ENCODE data around the gene HAL. TPM values are rescaled to one million over a fixed set of nuclear protein-coding genes. Genes with fewer than 3 reads are reported as not detected.

HAL gene
- total RNA-seq, 1 donor from 2014 or later = 7.3 TPM

DNA sequence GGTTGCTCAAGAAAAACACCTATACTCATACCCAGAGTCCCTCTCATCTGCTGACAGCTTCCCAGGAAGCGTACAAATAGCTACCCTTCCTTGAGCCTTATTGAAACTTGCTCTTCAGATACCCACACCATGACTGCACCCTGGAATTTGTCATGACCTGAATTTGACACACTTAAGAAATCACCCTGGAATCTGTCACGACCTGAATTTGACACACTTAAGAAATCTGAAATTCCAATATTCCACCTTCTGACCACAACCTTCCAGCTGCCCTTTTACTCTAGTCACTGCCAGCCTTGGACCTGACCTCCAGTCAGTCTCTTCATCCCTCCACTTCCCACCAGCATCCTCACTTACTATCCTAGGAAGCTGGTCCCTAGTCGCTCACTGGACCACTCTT, 1.1 kb upstream of the HAL start:
- Histone ChIP-seq H3K27me3 (ENCODE audit: low read depth) (no peaks in the 10 kb centered on the region), H3K9me3 (no peaks in the 10 kb centered on the region), H3K4me3 (no peak overlapping the region), H3K36me3 (peaks cover 30% of the 10 kb centered on the region), H3K27ac (peak overlapping the region; percentile 10), H3K4me1 (peaks cover 27% of the 10 kb centered on the region)
- DNase-seq (no peak), ATAC-seq (no peak)
- no peak for TF ChIP-seq CTCF (IDR thresholded peaks at IDR 0.05)
- intact Hi-C loops (cut with DNase I) = no loop called here

GRCh38 chr12:95995238-95996031, 709 bp downstream of the HAL start:
- Histone ChIP-seq H3K9me3 (no peaks in the 10 kb centered on the region), H3K27me3 (ENCODE audit: low read depth) (no peaks in the 10 kb centered on the region), H3K27ac (peak overlapping the region; percentile 63), H3K4me1 (peaks cover 27% of the 10 kb centered on the region), H3K4me3 (peak overlapping the region; percentile 14), H3K36me3 (peaks cover 12% of the 10 kb centered on the region)
- ATAC-seq (peak in 1 of 2 donors; percentile 37), DNase-seq (peak; percentile 52)
- intact Hi-C loops (cut with DNase I) = no loop called here
- TF ChIP-seq CTCF (IDR thresholded peaks at IDR 0.05) = no peak

DNA sequence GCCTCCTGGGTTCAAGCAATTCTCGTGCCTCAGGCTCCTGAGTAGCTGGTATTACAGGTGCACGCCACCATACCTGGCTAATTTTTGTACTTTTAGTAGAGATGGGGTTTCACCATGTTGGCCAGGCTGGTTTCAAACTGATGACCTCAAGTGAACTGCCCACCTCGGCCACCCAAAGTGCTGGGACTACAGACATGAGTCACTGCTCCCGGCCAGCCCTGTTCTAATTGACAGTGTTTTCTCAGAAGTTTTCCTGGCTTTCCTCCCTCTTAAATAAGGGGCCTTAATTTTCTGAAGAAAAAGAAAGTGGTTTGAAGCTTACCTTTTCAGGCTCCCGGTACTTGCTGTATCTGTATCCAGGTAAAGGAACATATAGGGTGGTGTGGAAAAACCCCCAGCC, 1.7 kb downstream of the HAL start:
- intact Hi-C loops (cut with DNase I) = no loop called here
- Histone ChIP-seq H3K36me3 (peaks cover 4% of the 10 kb centered on the region), H3K4me1 (peaks cover 27% of the 10 kb centered on the region), H3K27ac (no peak overlapping the region), H3K27me3 (ENCODE audit: low read depth) (no peaks in the 10 kb centered on the region), H3K9me3 (no peaks in the 10 kb centered on the region), H3K4me3 (no peak overlapping the region)
- no peak for TF ChIP-seq CTCF (IDR thresholded peaks at IDR 0.05)
- ATAC-seq (no peak), DNase-seq (no peak)

- Histone ChIP-seq H3K4me1 (peaks cover 25% of the 10 kb centered on the region), H3K4me3 (no peak overlapping the region), H3K27me3 (ENCODE audit: low read depth) (no peaks in the 10 kb centered on the region), H3K27ac (no peak overlapping the region), H3K36me3 (no peaks in the 10 kb centered on the region), H3K9me3 (no peaks in the 10 kb centered on the region)
- DNase-seq = no peak
- intact Hi-C loops (cut with DNase I) = no loop called here
- ATAC-seq = no peak
- TF ChIP-seq CTCF (IDR thresholded peaks at IDR 0.05) = no peak
These were observed 2.2 kb downstream of the HAL start for GRCh38 chr12:95993907-95994306.

GRCh38 chr12:95990136-95990535, 6.0 kb downstream of the HAL start:
- no peak for TF ChIP-seq CTCF (IDR thresholded peaks at IDR 0.05)
- ATAC-seq (no peak), DNase-seq (no peak)
- H3K27me3 ChIP-seq (ENCODE audit: low read depth) = no peaks in the 10 kb centered on the region
- no peaks in the 10 kb centered on the region for H3K9me3 ChIP-seq
- no peaks in the 10 kb centered on the region for H3K4me1 ChIP-seq
- no peaks in the 10 kb centered on the region for H3K36me3 ChIP-seq
- H3K4me3 ChIP-seq = no peak overlapping the region
- intact Hi-C loops (cut with DNase I) = no loop called here
- no peak overlapping the region for H3K27ac ChIP-seq

Data from lower lobe of right lung (tissue), 2 donors.